Hepatocyte (in vitro differentiated cells): ENCODE data around the gene CAV3. TPM values are rescaled to one million over a fixed set of nuclear protein-coding genes. Genes with fewer than 3 reads are reported as not detected.
A peak's percentile ranks its signal among the peaks of the same experiment; 100 is the strongest.

ENCODE experiments used
- DNase-seq: peaks from one replicate; pipeline ENCODE4 v3.0.0-alpha.2; 2016; ENCODE audit warnings: low spot score
- H2AFZ ChIP-seq: fragments of 200-600 bp; sonication (generic); 2 replicates; pipeline ENCODE4 v1.6.0; 2016; ENCODE audit warnings: antibody characterized with exemption, mild to moderate bottlenecking
- H3K27ac ChIP-seq: fragments of 200-600 bp; sonication (generic); 2 replicates; pipeline ENCODE4 v1.5.1; 2016; ENCODE audit warnings: mild to moderate bottlenecking
- H3K27me3 ChIP-seq: fragments of 200-600 bp; sonication (generic); 2 replicates; pipeline ENCODE4 v1.6.1; 2016
- H3K36me3 ChIP-seq: fragments of 200-600 bp; sonication (generic); replicated peaks from 2 replicates; pipeline ENCODE4 v1.5.1; 2016; ENCODE audit warnings: low read depth; ENCODE audit not compliant: insufficient read depth
- H3K4me1 ChIP-seq: fragments of 200-600 bp; sonication (generic); 2 replicates; pipeline ENCODE4 v1.5.1; 2016; ENCODE audit warnings: mild to moderate bottlenecking, moderate library complexity; ENCODE audit not compliant: insufficient read depth
- H3K4me2 ChIP-seq: fragments of 200-600 bp; sonication (generic); 2 replicates; pipeline ENCODE4 v1.6.0; 2016
- H3K4me3 ChIP-seq: fragments of 200-600 bp; sonication (generic); 2 replicates; pipeline ENCODE4 v1.5.1; 2016; ENCODE audit warnings: mild to moderate bottlenecking
- H3K79me2 ChIP-seq: fragments of 200-600 bp; sonication (generic); 2 replicates; pipeline ENCODE4 v1.6.0; 2017; ENCODE audit warnings: mild to moderate bottlenecking
- H3K9me2 ChIP-seq: fragments of 200-600 bp; sonication (generic); replicated peaks from 2 replicates; pipeline ENCODE4 v1.6.0; 2017; ENCODE audit warnings: mild to moderate bottlenecking; ENCODE audit not compliant: insufficient read depth
- H3K9me3 ChIP-seq: fragments of 200-600 bp; sonication (generic); 2 replicates; pipeline ENCODE4 v1.5.1; 2016; ENCODE audit warnings: low read depth, mild to moderate bottlenecking
- H4K20me1 ChIP-seq: fragments of 200-600 bp; sonication (generic); 2 replicates; pipeline ENCODE4 v1.6.0; 2016; ENCODE audit warnings: mild to moderate bottlenecking; ENCODE audit not compliant: insufficient read depth, poor library complexity, severe bottlenecking
- CTCF ChIP-seq: fragments of 200-600 bp; sonication (generic); IDR thresholded peaks from 2 replicates; pipeline ENCODE4 v1.5.1; 2016; ENCODE audit warnings: antibody characterized with exemption, mild to moderate bottlenecking; ENCODE audit not compliant: poor library complexity
- EZH2 ChIP-seq: fragments of 200-600 bp; sonication (generic); IDR thresholded peaks from 2 replicates; pipeline ENCODE4 v1.6.1; 2016; ENCODE audit warnings: antibody characterized with exemption, mild to moderate bottlenecking, borderline replicate concordance
- EZH2phosphoT487 ChIP-seq: fragments of 200-600 bp; sonication (generic); IDR thresholded peaks from one replicate; pipeline ENCODE4 v1.6.1; 2018; ENCODE audit warnings: antibody characterized with exemption, mild to moderate bottlenecking, low read depth, moderate library complexity; ENCODE audit not compliant: unreplicated experiment, severe bottlenecking
- WGBS: methylation state at CpG from one replicate; pipeline ENCODE4 v1.1.6; 2016; ENCODE audit warnings: low lambda C conversion rate; ENCODE audit errors: missing lambda C conversion rate; 5-methylcytosine and 5-hydroxymethylcytosine counted together
- polyA plus RNA-seq: library from polyadenylated mRNA; unstranded; fragments of >200 nt; fragmentation: Nextera tagmentation; extraction: Ambion mirVana; gene quantifications from 2 replicates; pipeline ENCODE4 v1.2.1, GENCODE V29; 2016
- total RNA-seq: library from RNA; depleted of rRNA; stranded (reverse); fragments of >200 nt; gene quantifications from 2 replicates; pipeline ENCODE4 v1.2.3, GENCODE V29; 2014

The CAV3 gene
- total and polyA plus RNA-seq, 2 experiments from 2014 or later: not detected

- Histone ChIP-seq H3K4me1 (peaks cover 15% of the 10 kb centered on the region), H3K9me3 (no peaks in the 10 kb centered on the region), H3K27ac (no peak overlapping the region), H3K36me3 (no peaks in the 10 kb centered on the region), H3K79me2 (no peaks in the 10 kb centered on the region), H4K20me1 (no peaks in the 10 kb centered on the region), H3K4me3 (no peak overlapping the region), H3K27me3 (no peaks in the 10 kb centered on the region), H3K9me2 (no peaks in the 10 kb centered on the region), H2AFZ (no peak overlapping the region), H3K4me2 (no peak overlapping the region)
- no peak for DNase-seq
- TF ChIP-seq EZH2phosphoT487 (no peak), CTCF (no peak), EZH2 (no peak)
- WGBS: 81% methylated on average over 5 of the region's 5 CpGs
These were observed 6.3 kb downstream of the CAV3 start for GRCh38 chr3:8739757-8740504.

DNA sequence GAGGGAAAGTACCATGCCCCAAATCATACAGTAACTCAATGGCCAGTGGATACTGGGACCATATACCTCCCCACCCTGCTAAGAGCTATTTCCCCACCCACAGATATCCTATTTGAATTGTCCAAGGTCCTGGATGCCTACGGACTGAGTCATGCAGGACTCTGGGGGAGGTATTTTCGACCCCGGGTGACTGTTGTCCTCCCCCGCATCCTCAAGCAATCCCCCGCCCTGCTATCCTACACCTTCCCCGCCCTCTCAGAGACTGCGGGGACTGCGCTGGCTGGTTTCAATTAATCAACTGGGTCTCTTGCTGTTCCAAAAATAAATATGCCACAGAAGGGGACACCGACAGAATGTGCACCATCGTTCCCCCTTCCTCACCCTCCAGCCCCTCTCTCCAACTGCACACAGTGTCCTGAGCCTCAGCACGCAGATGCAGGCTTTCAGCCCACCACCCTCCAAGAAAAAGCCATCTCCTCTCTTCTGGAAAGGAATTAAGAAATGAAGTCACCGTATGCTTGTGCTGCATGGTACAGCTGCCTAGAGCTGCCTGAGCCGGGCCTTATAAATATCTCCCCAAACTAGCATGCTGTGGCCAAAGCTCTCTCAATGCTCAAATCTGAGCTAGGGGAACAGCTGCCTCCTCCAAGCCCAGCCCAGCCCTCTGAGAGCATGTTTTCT, 8.1 kb downstream of the CAV3 start:
- peak overlapping the region; percentile 64 for H3K4me2 ChIP-seq
- H4K20me1 ChIP-seq: no peaks in the 10 kb centered on the region
- H3K27me3 ChIP-seq: no peaks in the 10 kb centered on the region
- no peaks in the 10 kb centered on the region for H3K9me3 ChIP-seq
- WGBS: 9% methylated on average over 8 of the region's 13 CpGs
- peak overlapping the region; percentile 54 for H3K27ac ChIP-seq
- TF ChIP-seq EZH2phosphoT487: no peak
- no peak for TF ChIP-seq EZH2
- TF ChIP-seq CTCF: no peak
- H3K79me2 ChIP-seq: no peaks in the 10 kb centered on the region
- DNase-seq: peak; percentile 81
- H2AFZ ChIP-seq: no peak overlapping the region
- H3K9me2 ChIP-seq: no peaks in the 10 kb centered on the region
- peaks cover 15% of the 10 kb centered on the region for H3K4me1 ChIP-seq
- no peaks in the 10 kb centered on the region for H3K36me3 ChIP-seq
- no peak overlapping the region for H3K4me3 ChIP-seq

GRCh38 chr3:8743021-8743601, 9.5 kb downstream of the CAV3 start:
- no peak overlapping the region for H2AFZ ChIP-seq
- no peak overlapping the region for H3K4me3 ChIP-seq
- H3K36me3 ChIP-seq: no peaks in the 10 kb centered on the region
- no peaks in the 10 kb centered on the region for H3K27me3 ChIP-seq
- DNase-seq: no peak
- H3K9me3 ChIP-seq: no peaks in the 10 kb centered on the region
- TF ChIP-seq CTCF (no peak), EZH2phosphoT487 (no peak), EZH2 (no peak)
- no peaks in the 10 kb centered on the region for H4K20me1 ChIP-seq
- WGBS: 85% methylated on average over 6 of the region's 6 CpGs
- H3K4me1 ChIP-seq: peaks cover 15% of the 10 kb centered on the region
- no peak overlapping the region for H3K27ac ChIP-seq
- H3K9me2 ChIP-seq: no peaks in the 10 kb centered on the region
- no peaks in the 10 kb centered on the region for H3K79me2 ChIP-seq
- no peak overlapping the region for H3K4me2 ChIP-seq
